Adrenal gland (tissue), 5 donors: Measurements from ENCODE around the gene SPATA31D1.

Experiments
- CTCF ChIP-seq, 6 experiments: fragments of 450-650 bp in 4 of 6; fragments of 200-600 bp in 2 of 6; sonication (generic) in 1 of 6; IDR thresholded peaks; 1 replicate in 5 of 6; 2 replicates in 1 of 6; pipeline versions ENCODE4 v1.5.1 to v1.8.0; 2016 to 2021; ENCODE audit warnings: antibody characterized with exemption in 6 of 6, mild to moderate bottlenecking in 2 of 6, moderate library complexity in 1 of 6
- POLR2A ChIP-seq, 2 donors: fragments of 450-650 bp; IDR thresholded peaks; one replicate each; pipeline ENCODE4 v1.6.1; 2017; ENCODE audit warnings: antibody characterized with exemption in 2 of 2, mild to moderate bottlenecking in 2 of 2, moderate library complexity in 1 of 2
- donor health status: DM: no; HTN: no; CAD: no.

DNA sequence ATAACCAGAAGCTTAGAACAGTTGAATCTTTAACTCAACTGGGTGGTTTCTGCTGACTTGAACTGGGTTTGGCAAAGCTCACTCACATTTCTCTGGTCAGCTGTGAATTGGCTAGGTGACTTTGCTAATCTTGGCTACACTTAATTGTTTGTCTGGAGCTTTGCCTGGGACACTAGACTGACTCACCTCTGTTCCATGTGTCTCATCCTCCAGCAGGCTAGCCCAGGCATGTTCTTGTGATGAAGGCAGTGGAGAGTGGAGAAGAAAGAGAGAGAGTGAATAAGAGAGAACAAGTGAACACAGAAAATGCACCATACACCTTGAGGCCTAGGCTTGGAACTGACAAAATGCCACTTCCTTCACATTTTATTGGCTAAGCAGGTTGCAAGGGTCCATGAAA, 32.6 kb downstream of the SPATA31D1 start:
- no peak for TF ChIP-seq CTCF (IDR thresholded peaks at IDR 0.05)
- TF ChIP-seq POLR2A (IDR thresholded peaks at IDR 0.05): no peak
